IMR-90 (cell line): ENCODE measurements around the gene PRKCA.

Source experiments
- CTCF ChIP-seq: conservative IDR thresholded peaks from 2 replicates; pipeline ENCODE4 v1.5.1; 2012; ENCODE audit warnings: mild to moderate bottlenecking, low read depth, low read length, improper control_type of control experiment
- MXI1 ChIP-seq: IDR thresholded peaks from 2 replicates; pipeline ENCODE4 v1.6.1; 2012; ENCODE audit warnings: low read depth, mild to moderate bottlenecking, low read length, moderate library complexity, borderline replicate concordance
- POLR2A ChIP-seq: IDR thresholded peaks from 2 replicates; pipeline ENCODE4 v1.6.1; 2012; ENCODE audit warnings: mild to moderate bottlenecking, low read depth, low read length
- RFX5 ChIP-seq: IDR thresholded peaks from 2 replicates; pipeline ENCODE4 v1.8.0; 2012; ENCODE audit warnings: low read depth, mild to moderate bottlenecking, low read length, moderate library complexity
- SMC3 ChIP-seq: fragments of 150-350 bp; IDR thresholded peaks from 2 replicates; pipeline ENCODE4 v1.6.1; 2016; ENCODE audit warnings: low read depth, mild to moderate bottlenecking, antibody characterized with exemption, low read length, moderate library complexity
- USF2 ChIP-seq: fragments of 150-350 bp; IDR thresholded peaks from 2 replicates; pipeline ENCODE4 v1.6.1; 2017; ENCODE audit warnings: mild to moderate bottlenecking, antibody characterized with exemption, low read length, low read depth

- no peak for TF ChIP-seq USF2
- TF ChIP-seq CTCF, result no peak
- no peak for TF ChIP-seq SMC3
- TF ChIP-seq MXI1, result no peak
- TF ChIP-seq POLR2A, result no peak
- TF ChIP-seq RFX5, result no peak
These were observed 331.8 kb downstream of the PRKCA start for GRCh38 chr17:66634193-66634592.
